ENCODE data around the gene OR2V1. TPM values are rescaled to one million over a fixed set of nuclear protein-coding genes. Genes with fewer than 3 reads are reported as not detected.

The OR2V1 gene
- total RNA-seq, 2 donors from 2014 or later, result not detected

DNA sequence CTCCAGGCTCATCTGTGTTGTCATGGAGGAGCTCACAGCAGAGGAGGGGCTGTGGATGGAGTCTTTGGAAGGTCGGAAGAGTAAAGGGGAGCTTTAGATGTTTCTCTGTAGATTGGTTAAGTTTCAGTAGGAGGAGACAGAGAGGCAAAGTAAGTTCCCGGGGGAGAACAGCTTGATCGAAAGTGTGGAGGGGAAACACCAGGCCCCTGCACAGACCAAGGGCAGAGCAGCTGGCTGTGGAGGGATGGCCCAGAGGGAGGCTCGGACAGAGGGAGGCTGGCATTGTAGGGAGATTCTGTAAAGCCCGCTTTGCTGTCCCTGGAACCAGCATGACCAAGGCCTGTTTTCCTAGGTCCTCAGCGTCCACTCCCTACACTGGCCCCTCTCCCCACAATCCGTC, 11.1 kb upstream of the OR2V1 start:
- H3K36me3 ChIP-seq, result no peaks in the 10 kb centered on the region
- H3K4me3 ChIP-seq, result no peak overlapping the region
- H3K27ac ChIP-seq, result no peak overlapping the region
- no peaks in the 10 kb centered on the region for H3K27me3 ChIP-seq
- H3K4me1 ChIP-seq, result no peaks in the 10 kb centered on the region
- no peaks in the 10 kb centered on the region for H3K9me3 ChIP-seq
- no peak for DNase-seq (ENCODE audit: low spot score)
- TF ChIP-seq, protein P1, sequence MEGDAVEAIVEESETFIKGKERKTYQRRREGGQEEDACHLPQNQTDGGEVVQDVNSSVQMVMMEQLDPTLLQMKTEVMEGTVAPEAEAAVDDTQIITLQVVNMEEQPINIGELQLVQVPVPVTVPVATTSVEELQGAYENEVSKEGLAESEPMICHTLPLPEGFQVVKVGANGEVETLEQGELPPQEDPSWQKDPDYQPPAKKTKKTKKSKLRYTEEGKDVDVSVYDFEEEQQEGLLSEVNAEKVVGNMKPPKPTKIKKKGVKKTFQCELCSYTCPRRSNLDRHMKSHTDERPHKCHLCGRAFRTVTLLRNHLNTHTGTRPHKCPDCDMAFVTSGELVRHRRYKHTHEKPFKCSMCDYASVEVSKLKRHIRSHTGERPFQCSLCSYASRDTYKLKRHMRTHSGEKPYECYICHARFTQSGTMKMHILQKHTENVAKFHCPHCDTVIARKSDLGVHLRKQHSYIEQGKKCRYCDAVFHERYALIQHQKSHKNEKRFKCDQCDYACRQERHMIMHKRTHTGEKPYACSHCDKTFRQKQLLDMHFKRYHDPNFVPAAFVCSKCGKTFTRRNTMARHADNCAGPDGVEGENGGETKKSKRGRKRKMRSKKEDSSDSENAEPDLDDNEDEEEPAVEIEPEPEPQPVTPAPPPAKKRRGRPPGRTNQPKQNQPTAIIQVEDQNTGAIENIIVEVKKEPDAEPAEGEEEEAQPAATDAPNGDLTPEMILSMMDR (IDR thresholded peaks at IDR 0.05), result no peak

DNA sequence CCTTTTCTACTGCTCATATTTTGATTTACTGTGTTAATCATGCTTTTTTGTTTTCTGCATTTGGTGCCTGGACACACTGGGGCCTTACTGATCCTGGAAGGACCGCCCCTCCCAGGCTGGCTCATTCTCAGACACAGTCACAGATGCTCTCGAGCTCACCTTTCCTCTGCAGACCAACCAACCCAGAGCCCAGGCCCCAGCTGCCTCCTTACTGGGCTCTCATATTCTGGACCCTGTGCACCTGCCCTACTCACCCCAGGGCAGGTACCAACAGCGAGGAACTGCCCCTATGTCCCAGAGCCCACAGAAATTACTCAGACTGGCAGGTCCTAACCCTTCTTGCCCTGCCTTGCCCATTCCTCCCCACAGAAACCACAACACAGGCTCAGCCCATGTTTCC, 9.8 kb upstream of the OR2V1 start:
- TF ChIP-seq, protein P1 (IDR thresholded peaks at IDR 0.05), result no peak

DNA sequence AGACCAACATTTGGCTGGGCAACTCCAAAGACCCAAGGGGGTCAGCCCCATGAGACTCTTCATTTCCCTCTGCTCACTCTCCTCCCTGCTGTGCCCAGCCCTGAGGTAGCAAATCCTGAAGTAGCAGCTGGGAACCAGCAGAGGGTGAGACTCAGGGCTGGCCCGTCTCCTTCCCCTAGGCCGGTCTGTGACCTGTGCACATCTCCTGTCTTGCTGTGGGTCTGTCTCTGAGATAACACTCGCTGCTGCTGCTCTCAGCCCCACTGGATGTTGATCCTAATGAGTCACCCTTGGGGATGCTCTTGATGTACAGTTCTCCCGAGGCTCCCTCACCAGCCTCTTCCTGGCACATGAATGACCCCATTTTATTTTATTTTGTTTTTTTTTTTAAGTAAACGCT, 7.3 kb upstream of the OR2V1 start:
- DNase-seq (ENCODE audit: low spot score), result no peak
- no peaks in the 10 kb centered on the region for H3K36me3 ChIP-seq
- TF ChIP-seq, protein P1 (IDR thresholded peaks at IDR 0.05), result no peak
- H3K27ac ChIP-seq, result no peak overlapping the region
- no peaks in the 10 kb centered on the region for H3K27me3 ChIP-seq
- peaks cover 0 to 8% of the 10 kb centered on the region in 2 donors for H3K9me3 ChIP-seq
- H3K4me1 ChIP-seq, result no peaks in the 10 kb centered on the region
- no peak overlapping the region for H3K4me3 ChIP-seq

More for the DNA sequence above, 9.8 kb upstream of the OR2V1 start:
- Histone ChIP-seq H3K9me3 (peaks cover 0 to 8% of the 10 kb centered on the region in 2 donors), H3K4me1 (no peaks in the 10 kb centered on the region), H3K4me3 (no peak overlapping the region), H3K27ac (no peak overlapping the region), H3K36me3 (no peaks in the 10 kb centered on the region), H3K27me3 (no peaks in the 10 kb centered on the region)
- DNase-seq (ENCODE audit: low spot score), result no peak

DNA sequence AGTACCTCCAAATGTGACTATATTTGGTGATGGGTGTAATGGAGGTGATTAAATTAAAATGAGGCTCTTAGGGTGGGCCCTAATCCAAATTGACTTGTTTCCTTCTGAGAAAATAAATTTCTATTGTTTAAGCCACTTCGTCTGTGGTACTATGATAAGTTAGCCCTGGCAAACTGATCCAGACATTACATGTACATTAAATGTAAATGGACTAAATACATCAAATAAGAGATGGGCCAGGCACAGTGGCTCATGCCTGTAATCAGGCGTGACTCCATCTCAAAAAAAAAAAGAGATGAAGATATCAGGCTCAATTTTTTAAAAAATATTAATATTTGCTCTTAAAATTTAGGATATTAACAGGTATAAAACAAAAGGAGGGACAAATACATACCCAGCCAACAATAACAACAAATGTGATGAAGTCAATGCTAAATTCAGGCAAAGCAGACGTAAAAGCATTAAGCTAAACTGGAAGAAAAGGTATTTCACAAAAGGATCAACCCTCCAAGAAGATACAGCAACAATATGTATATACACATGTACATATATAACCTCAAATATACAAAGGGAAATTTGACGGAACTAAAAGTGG, 5.5 kb upstream of the OR2V1 start:
- no peaks in the 10 kb centered on the region for H3K4me1 ChIP-seq
- no peak overlapping the region for H3K27ac ChIP-seq
- H3K4me3 ChIP-seq, result no peak overlapping the region
- TF ChIP-seq, protein P1 (IDR thresholded peaks at IDR 0.05), result no peak
- H3K27me3 ChIP-seq, result no peaks in the 10 kb centered on the region
- DNase-seq (ENCODE audit: low spot score), result no peak
- H3K9me3 ChIP-seq, result peaks cover 0 to 8% of the 10 kb centered on the region in 2 donors
- H3K36me3 ChIP-seq, result no peaks in the 10 kb centered on the region

DNA sequence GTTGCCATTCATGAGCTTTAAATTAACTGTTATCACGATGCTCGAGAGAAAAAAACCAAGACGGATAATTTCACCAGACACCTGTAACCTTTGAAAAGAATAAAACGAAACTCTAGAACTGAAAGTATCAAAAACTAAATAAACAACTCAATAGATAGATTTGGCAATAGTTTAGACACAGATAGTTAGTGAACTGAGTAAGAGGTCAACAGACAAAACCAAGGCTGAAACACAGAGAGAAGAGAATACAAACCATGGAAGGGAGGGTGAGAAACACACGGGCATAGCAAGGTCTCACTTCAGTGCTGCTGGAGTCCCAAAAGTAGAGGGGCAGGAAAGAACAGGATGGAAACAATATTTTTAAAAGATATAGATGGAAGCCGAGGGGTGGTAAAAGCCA, 3.3 kb upstream of the OR2V1 start:
- DNase-seq (ENCODE audit: low spot score), result no peak
- TF ChIP-seq, protein P1 (IDR thresholded peaks at IDR 0.05), result no peak

More for the DNA sequence above, 3.3 kb upstream of the OR2V1 start:
- Histone ChIP-seq H3K27me3 (no peaks in the 10 kb centered on the region), H3K9me3 (peaks cover 0 to 8% of the 10 kb centered on the region in 2 donors), H3K36me3 (no peaks in the 10 kb centered on the region), H3K4me3 (no peak overlapping the region), H3K27ac (no peak overlapping the region), H3K4me1 (no peaks in the 10 kb centered on the region)
